IPS DF 6.9 (cell line): ENCODE measurements around the gene ZIM2.

Experiments used
- DNase-seq: peaks from one replicate; pipeline ENCODE4 v3.0.0-alpha.2; 2013; ENCODE audit warnings: low read depth, low spot score
- H3K27ac ChIP-seq: one replicate; pipeline ENCODE4 v1.5.1; 2013; ENCODE audit warnings: low read length, control low read depth
- H3K27me3 ChIP-seq: 2 replicates; pipeline ENCODE4 v1.6.1; 2013; ENCODE audit warnings: mild to moderate bottlenecking, low read length; ENCODE audit not compliant: control insufficient read depth, insufficient read depth
- H3K36me3 ChIP-seq: 2 replicates; pipeline ENCODE4 v1.6.1; 2013; ENCODE audit warnings: low read length; ENCODE audit not compliant: control insufficient read depth, insufficient read depth
- H3K4me1 ChIP-seq: 2 replicates; pipeline ENCODE4 v1.6.1; 2013; ENCODE audit warnings: low read length; ENCODE audit not compliant: control insufficient read depth, insufficient read depth
- H3K4me3 ChIP-seq: 2 replicates; pipeline ENCODE4 v1.5.1; 2013; ENCODE audit warnings: mild to moderate bottlenecking, low read length
- H3K9me3 ChIP-seq: 2 replicates; pipeline ENCODE4 v1.6.1; 2013; ENCODE audit warnings: low read length, inconsistent platforms; ENCODE audit not compliant: control insufficient read depth, insufficient read depth
- WGBS: extraction: QIAGEN DNeasy Blood & Tissue Kit; methylation state at CpG from one replicate; pipeline ENCODE4 v1.1.7; 2013; ENCODE audit warnings: mixed read lengths, missing lambda C conversion rate; ENCODE audit not compliant: insufficient read length, insufficient coverage; 5-methylcytosine and 5-hydroxymethylcytosine counted together

ZIM2 gene

GRCh38 chr19:56750658-56751057 lies 89.9 kb downstream of the ZIM2 start:
- Histone ChIP-seq H3K4me1 (no peaks in the 10 kb centered on the region), H3K27ac (no peak overlapping the region), H3K36me3 (no peaks in the 10 kb centered on the region), H3K4me3 (no peak overlapping the region), H3K9me3 (peaks cover 15% of the 10 kb centered on the region), H3K27me3 (no peaks in the 10 kb centered on the region)
- WGBS: no CpG with 5 or more reads among the region's 11 CpGs
- no peak for DNase-seq

DNA sequence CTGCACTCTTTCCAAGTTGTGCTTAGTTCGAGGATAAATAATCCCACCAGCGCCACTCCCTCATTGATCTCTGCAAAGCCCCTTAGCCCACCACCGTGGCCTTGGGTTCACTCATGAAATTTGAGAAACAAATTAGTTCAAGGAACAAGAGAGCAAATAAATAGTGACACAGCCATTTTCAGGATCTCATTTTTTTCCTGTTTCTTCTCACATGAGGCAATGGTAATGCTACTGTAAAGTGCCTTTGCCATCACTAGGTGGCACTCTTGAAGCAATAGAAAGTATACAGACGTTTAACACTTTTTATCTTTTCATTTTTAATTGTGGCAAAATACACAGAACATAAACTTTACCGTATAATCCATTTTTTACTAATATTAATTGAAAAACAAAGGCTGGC lies 92.1 kb downstream of the ZIM2 start:
- WGBS: 100% methylated on average over 1 of the region's 5 CpGs

GRCh38 chr19:56746367-56746766 lies 94.2 kb downstream of the ZIM2 start:
- no peak overlapping the region for H3K4me3 ChIP-seq
- no peak for DNase-seq
- no peaks in the 10 kb centered on the region for H3K27me3 ChIP-seq
- H3K36me3 ChIP-seq: no peaks in the 10 kb centered on the region
- no peaks in the 10 kb centered on the region for H3K4me1 ChIP-seq
- WGBS: no CpG with 5 or more reads among the region's 3 CpGs
- H3K27ac ChIP-seq: no peak overlapping the region
- H3K9me3 ChIP-seq: peaks cover 17% of the 10 kb centered on the region

More for the DNA sequence above, 92.1 kb downstream of the ZIM2 start:
- H3K4me3 ChIP-seq: no peak overlapping the region
- no peaks in the 10 kb centered on the region for H3K27me3 ChIP-seq
- H3K36me3 ChIP-seq: no peaks in the 10 kb centered on the region
- peaks cover 12% of the 10 kb centered on the region for H3K9me3 ChIP-seq
- no peak overlapping the region for H3K27ac ChIP-seq
- no peak for DNase-seq
- H3K4me1 ChIP-seq: no peaks in the 10 kb centered on the region

DNA sequence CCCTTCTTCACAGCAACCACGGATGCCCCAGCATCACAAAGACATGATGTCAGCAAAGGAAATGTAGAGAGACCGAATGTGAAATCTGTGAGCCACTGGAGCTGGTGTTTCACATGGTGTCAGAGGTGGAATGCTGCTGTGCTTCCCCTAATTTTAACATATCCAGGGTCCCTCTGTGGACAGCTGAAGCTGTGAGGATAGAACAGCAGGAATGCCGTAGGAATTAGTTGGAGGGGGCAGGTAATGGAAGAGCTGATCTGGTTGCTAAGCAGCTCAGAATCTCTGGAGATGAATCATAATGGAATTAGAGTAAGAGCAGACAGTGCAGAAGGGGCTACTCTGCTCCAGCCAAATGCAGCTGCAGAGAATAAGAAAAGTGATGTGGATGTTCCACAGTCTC lies 100.0 kb downstream of the ZIM2 start:
- H3K27me3 ChIP-seq: no peaks in the 10 kb centered on the region
- no peaks in the 10 kb centered on the region for H3K36me3 ChIP-seq
- H3K4me3 ChIP-seq: no peak overlapping the region
- H3K4me1 ChIP-seq: no peaks in the 10 kb centered on the region
- peaks cover 20% of the 10 kb centered on the region for H3K9me3 ChIP-seq
- WGBS: no CpG with 5 or more reads among the region's 3 CpGs
- DNase-seq: no peak
- H3K27ac ChIP-seq: no peak overlapping the region

DNA sequence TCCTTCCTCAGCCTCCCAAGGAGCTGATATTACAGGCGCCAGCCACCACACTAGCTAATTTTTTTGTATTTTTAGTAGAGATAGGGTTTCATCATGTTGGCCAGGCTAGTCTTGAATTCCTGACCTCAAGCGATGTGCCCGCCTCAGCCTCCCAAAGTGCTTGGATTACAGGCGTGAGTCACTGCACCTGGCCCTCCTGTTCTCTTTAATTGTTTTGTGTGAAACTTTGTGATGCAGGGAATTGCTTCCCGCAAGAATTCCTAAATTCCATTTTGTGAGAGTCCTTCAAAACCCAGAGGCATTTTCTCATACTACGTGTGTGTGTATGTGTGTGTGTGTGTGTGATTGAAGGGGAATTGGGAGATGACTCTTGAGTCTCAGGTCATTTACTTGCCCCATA lies 104.0 kb downstream of the ZIM2 start:
- Histone ChIP-seq H3K4me1 (no peaks in the 10 kb centered on the region), H3K36me3 (no peaks in the 10 kb centered on the region), H3K27me3 (no peaks in the 10 kb centered on the region), H3K9me3 (peaks cover 16% of the 10 kb centered on the region), H3K4me3 (no peak overlapping the region), H3K27ac (no peak overlapping the region)
- DNase-seq: no peak
- no CpG with 5 or more reads among the region's 6 CpGs for WGBS

- DNase-seq: no peak
- WGBS: no CpG with 5 or more reads among the region's 2 CpGs
- Histone ChIP-seq H3K9me3 (peaks cover 7% of the 10 kb centered on the region), H3K36me3 (no peaks in the 10 kb centered on the region), H3K4me1 (no peaks in the 10 kb centered on the region), H3K27me3 (no peaks in the 10 kb centered on the region), H3K27ac (no peak overlapping the region), H3K4me3 (no peak overlapping the region)
These were observed 107.5 kb downstream of the ZIM2 start for GRCh38 chr19:56732976-56733375.

DNA sequence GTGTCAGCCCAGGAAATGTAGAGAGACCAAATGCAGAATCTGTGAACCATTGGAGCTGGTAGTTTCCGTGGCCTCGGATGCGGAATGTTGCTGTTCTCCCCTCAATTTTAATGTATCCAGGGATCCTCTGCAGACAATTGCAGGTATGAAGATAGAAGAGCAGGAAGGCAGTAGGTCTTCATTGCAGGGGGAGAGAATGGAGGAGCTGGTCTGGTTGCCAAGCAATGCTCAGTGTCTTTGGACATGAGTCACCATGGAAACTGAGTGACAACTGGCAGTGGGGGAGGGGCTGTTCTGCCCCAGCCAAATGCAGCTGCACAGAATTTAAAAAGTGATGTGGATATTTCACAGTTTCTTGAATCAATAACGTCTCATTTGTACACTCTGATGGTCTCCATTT lies 112.8 kb downstream of the ZIM2 start:
- no CpG with 5 or more reads among the region's 4 CpGs for WGBS
- Histone ChIP-seq H3K27ac (no peak overlapping the region), H3K27me3 (no peaks in the 10 kb centered on the region), H3K4me1 (no peaks in the 10 kb centered on the region), H3K36me3 (no peaks in the 10 kb centered on the region), H3K9me3 (peaks cover 6% of the 10 kb centered on the region), H3K4me3 (no peak overlapping the region)
- DNase-seq: no peak

- Histone ChIP-seq H3K27ac (no peak overlapping the region), H3K9me3 (peaks cover 10% of the 10 kb centered on the region), H3K36me3 (no peaks in the 10 kb centered on the region), H3K4me1 (no peaks in the 10 kb centered on the region), H3K4me3 (no peak overlapping the region), H3K27me3 (no peaks in the 10 kb centered on the region)
- no peak for DNase-seq
- WGBS: no CpG with 5 or more reads among the region's 9 CpGs
These were observed 114.6 kb downstream of the ZIM2 start for GRCh38 chr19:56725829-56726424.
